A549 (cell line): ENCODE measurements around the gene THBS1. TPM values are rescaled to one million over a fixed set of nuclear protein-coding genes. Genes with fewer than 3 reads are reported as not detected.

Source experiments
- ATAC-seq, 2 experiments: fragments of 200-7000 bp in 1 of 2; fragments of >200 bp in 1 of 2; cut with Nextera tagmentation in 1 of 2; cut with Tn5 transposase in 1 of 2; 3 replicates each; pipeline versions ENCODE4 v1.8.0 to v1.9.1; 2018 to 2020; ENCODE audit warnings: mild to moderate bottlenecking in 1 of 2, moderate library complexity in 1 of 2
- CTCF ChIA-PET: fragments of 300-600 bp; sonication (Branson Sonifier 250); formaldehyde crosslinking; extraction: SDS; loops from one replicate; lab custom pipeline; 2021; ENCODE audit warnings: antibody characterized with exemption, inconsistent platforms; lab: Yijun Ruan, JAX
- POLR2A ChIA-PET: fragments of 350-600 bp; formaldehyde crosslinking; extraction: SDS; loops from one replicate; lab custom pipeline; 2021; ENCODE audit warnings: antibody characterized with exemption, inconsistent platforms; lab: Yijun Ruan, JAX
- DNase-seq, 2 experiments: peaks; one replicate each; pipeline versions ENCODE4 v3.0.0 to v3.0.0-alpha.2; 2011 to 2016; ENCODE audit warnings: low read depth in 1 of 2, low spot score in 1 of 2
- FAIRE-seq: peaks from 2 replicates; lab custom pipeline; 2011; peaks lifted over from hg19 to GRCh38; lab: Jason Lieb, UNC
- H3K27ac ChIP-seq, 2 experiments: fragments of >200 bp; sonication (Bioruptor Twin); formaldehyde crosslinking; 3 replicates each; pipeline ENCODE4 v1.5.1; 2016 to 2017
- H3K4me1 ChIP-seq: fragments of >200 bp; sonication (Bioruptor Twin); formaldehyde crosslinking; 3 replicates; pipeline ENCODE4 v1.6.1; 2016
- H3K4me2 ChIP-seq: fragments of >200 bp; sonication (Bioruptor Twin); formaldehyde crosslinking; 3 replicates; pipeline ENCODE4 v1.6.1; 2016
- H3K4me3 ChIP-seq: fragments of >200 bp; sonication (Bioruptor Twin); formaldehyde crosslinking; 3 replicates; pipeline ENCODE4 v1.5.1; 2016
- H3K9me3 ChIP-seq: fragments of >200 bp; sonication (Bioruptor Twin); formaldehyde crosslinking; 3 replicates; pipeline ENCODE4 v1.6.1; 2016
- BCL3 ChIP-seq: fragments of >200 bp; sonication (Bioruptor Twin); formaldehyde crosslinking; IDR thresholded peaks from 3 replicates; pipeline ENCODE4 v1.6.1; 2016
- BHLHE40 ChIP-seq: IDR thresholded peaks from 2 replicates; pipeline ENCODE4 v1.6.1; 2012; ENCODE audit warnings: low read depth, low read length, inconsistent platforms
- CBX8 ChIP-seq: fragments of 200-600 bp; sonication (generic); IDR thresholded peaks from 2 replicates; pipeline ENCODE4 v1.6.1; 2016
- CEBPB ChIP-seq, 2 experiments: fragments of >200 bp in 1 of 2; sonication (Bioruptor Twin) in 1 of 2; formaldehyde crosslinking in 1 of 2; IDR thresholded peaks; 2 replicates each; pipeline ENCODE4 v1.6.1; 2012 to 2016
- EHF ChIP-seq: fragments of 250-450 bp; sonication (Bioruptor Pico); IDR thresholded peaks from 2 replicates; pipeline ENCODE4 v1.5.0; 2020; ENCODE audit warnings: mild to moderate bottlenecking
- EP300 ChIP-seq, 2 experiments: fragments of >200 bp; sonication (Bioruptor Twin); formaldehyde crosslinking; IDR thresholded peaks; 2 replicates in 1 of 2; 3 replicates in 1 of 2; pipeline ENCODE4 v1.6.1; 2016 to 2017
- ESRRA ChIP-seq: fragments of 150-350 bp; IDR thresholded peaks from 2 replicates; pipeline ENCODE4 v1.6.1; 2014; ENCODE audit warnings: mild to moderate bottlenecking, low read length, borderline replicate concordance
- FOXS1 ChIP-seq: fragments of 250-450 bp; sonication (Bioruptor Pico); IDR thresholded peaks from 2 replicates; pipeline ENCODE4 v1.5.0; 2020; ENCODE audit warnings: mild to moderate bottlenecking, moderate library complexity
- HDAC2 ChIP-seq: fragments of 200-600 bp; sonication (generic); IDR thresholded peaks from 2 replicates; pipeline ENCODE4 v1.6.1; 2016
- HES2 ChIP-seq: fragments of >200 bp; sonication (Bioruptor Twin); formaldehyde crosslinking; IDR thresholded peaks from 2 replicates; pipeline ENCODE4 v1.6.1; 2016
- HMGXB4 ChIP-seq: fragments of 250-450 bp; sonication (Bioruptor Pico); IDR thresholded peaks from 2 replicates; pipeline ENCODE4 v1.5.0; 2021; ENCODE audit warnings: mild to moderate bottlenecking, moderate library complexity, borderline replicate concordance
- HOXA7 ChIP-seq: fragments of 250-450 bp; sonication (Bioruptor Pico); IDR thresholded peaks from 2 replicates; pipeline ENCODE4 v1.5.0; 2020; ENCODE audit warnings: mild to moderate bottlenecking, moderate library complexity
- JUNB ChIP-seq: fragments of >200 bp; sonication (Bioruptor Twin); formaldehyde crosslinking; IDR thresholded peaks from 2 replicates; pipeline ENCODE4 v1.6.1; 2016
- MAFK ChIP-seq: fragments of 450-650 bp; IDR thresholded peaks from 2 replicates; pipeline ENCODE4 v1.6.1; 2014; ENCODE audit not compliant: partially characterized antibody
- MAX ChIP-seq: IDR thresholded peaks from 2 replicates; pipeline ENCODE4 v1.6.1; 2012
- MYC ChIP-seq: IDR thresholded peaks from 2 replicates; pipeline ENCODE4 v1.6.1; 2012; ENCODE audit warnings: mild to moderate bottlenecking, inconsistent platforms, low read length, improper control_type of control experiment, borderline replicate concordance
- NPAS2 ChIP-seq: fragments of 250-450 bp; sonication (Bioruptor Pico); IDR thresholded peaks from 2 replicates; pipeline ENCODE4 v1.8.0; 2022; ENCODE audit warnings: mild to moderate bottlenecking, moderate library complexity, borderline replicate concordance
- NR3C1 ChIP-seq: fragments of >200 bp; sonication (Bioruptor Twin); formaldehyde crosslinking; IDR thresholded peaks from 3 replicates; pipeline ENCODE4 v1.6.1; 2017
- PHF8 ChIP-seq: fragments of 200-600 bp; sonication (generic); IDR thresholded peaks from 2 replicates; pipeline ENCODE4 v1.6.1; 2016; ENCODE audit warnings: low read depth, mild to moderate bottlenecking, antibody characterized with exemption, moderate library complexity, borderline replicate concordance
- POLR2A ChIP-seq: IDR thresholded peaks from 2 replicates; pipeline ENCODE4 v1.6.1; 2012; ENCODE audit warnings: mild to moderate bottlenecking, low read length
- POLR2AphosphoS2 ChIP-seq: conservative IDR thresholded peaks from 2 replicates; pipeline ENCODE4 v1.6.1; 2012; ENCODE audit warnings: low read length, improper control_type of control experiment, inconsistent platforms
- RAD21 ChIP-seq, 2 experiments: fragments of >200 bp in 1 of 2; sonication (Bioruptor Twin) in 1 of 2; formaldehyde crosslinking in 1 of 2; IDR thresholded peaks in 1 of 2; conservative IDR thresholded peaks in 1 of 2; 2 replicates in 1 of 2; 3 replicates in 1 of 2; pipeline ENCODE4 v1.6.1; 2012 to 2018; ENCODE audit warnings: inconsistent platforms in 1 of 2
- RCOR1 ChIP-seq: fragments of 150-350 bp; IDR thresholded peaks from 2 replicates; pipeline ENCODE4 v1.6.1; 2014; ENCODE audit warnings: antibody characterized with exemption, low read length, low read depth
- SREBF2 ChIP-seq: fragments of 450-650 bp; IDR thresholded peaks from 2 replicates; pipeline ENCODE4 v1.6.1; 2014; ENCODE audit warnings: mild to moderate bottlenecking, moderate library complexity
- TFCP2L1 ChIP-seq: fragments of 250-450 bp; sonication (Bioruptor Pico); IDR thresholded peaks from 2 replicates; pipeline ENCODE4 v1.5.0; 2021; ENCODE audit warnings: mild to moderate bottlenecking
- USF2 ChIP-seq: fragments of 450-650 bp; IDR thresholded peaks from 2 replicates; pipeline ENCODE4 v1.6.1; 2014; ENCODE audit warnings: antibody characterized with exemption
- ZFP36 ChIP-seq: fragments of 450-650 bp; IDR thresholded peaks from 2 replicates; pipeline ENCODE4 v1.6.1; 2014; ENCODE audit warnings: borderline replicate concordance; ENCODE audit not compliant: partially characterized antibody
- ZNF302 ChIP-seq: fragments of 250-450 bp; sonication (Bioruptor Pico); IDR thresholded peaks from 2 replicates; pipeline ENCODE4 v1.9.0; 2021; ENCODE audit warnings: inconsistent platforms, mild to moderate bottlenecking, moderate library complexity
- ZSCAN20 ChIP-seq: fragments of 250-450 bp; sonication (Bioruptor Pico); IDR thresholded peaks from 2 replicates; pipeline ENCODE4 v1.8.0; 2022; ENCODE audit warnings: mild to moderate bottlenecking, moderate library complexity
- WGBS: methylation state at CpG from one replicate; pipeline ENCODE4 v1.1.6; 2017; ENCODE audit errors: missing lambda C conversion rate; 5-methylcytosine and 5-hydroxymethylcytosine counted together
- polyA plus RNA-seq, 4 experiments: library from polyadenylated mRNA; depleted of rRNA in 3 of 4; stranded (reverse); fragments of >200 nt; fragmentation: RNase III in 1 of 4; extraction: RNeasy Plus Mini Kit Qiagen cat#74134 plus additional on column Dnase treatment in 1 of 4; gene quantifications; 2 replicates in 3 of 4; 3 replicates in 1 of 4; pipeline ENCODE4 v1.2.3, GENCODE V29; 2011 to 2017

The THBS1 gene
- polyA plus RNA-seq, 2 of the 4 experiments (the other 2 are of a cell fraction): 46.8 to 54.9 TPM

- POLR2A ChIA-PET: no interaction called here
- Histone ChIP-seq H3K4me3 (no peak overlapping the region), H3K4me2 (no peak overlapping the region)
- no peak for FAIRE-seq
- no peak for TF ChIP-seq SREBF2
- TF ChIP-seq HOXA7 (CRISPR knock-in tag): no peak
- TF ChIP-seq PHF8: no peak
- no peak for TF ChIP-seq HDAC2
- no peak for TF ChIP-seq MYC
- no peak for TF ChIP-seq NPAS2 (CRISPR knock-in tag)
- no peak for TF ChIP-seq HES2
- no peak for TF ChIP-seq MAFK
- TF ChIP-seq USF2: no peak
- no peak for TF ChIP-seq NR3C1
- no peak for TF ChIP-seq POLR2A
- TF ChIP-seq JUNB: no peak
- TF ChIP-seq CEBPB (IDR thresholded peaks at IDR 0.05): no peak
- no peak for TF ChIP-seq TFCP2L1 (CRISPR knock-in tag)
- no peak for TF ChIP-seq RCOR1
- TF ChIP-seq BCL3: no peak
- TF ChIP-seq, all 56 proteins: peak for 0
- DNase-seq: no peak
- CTCF ChIA-PET: no interaction called here
- no peak overlapping the region for H3K27ac ChIP-seq
- WGBS: 50% methylated on average over 2 of the region's 2 CpGs
- no peak for ATAC-seq
- H3K9me3 ChIP-seq: no peaks in the 10 kb centered on the region
- H3K4me1 ChIP-seq: no peaks in the 10 kb centered on the region
These were observed 28.3 kb upstream of the THBS1 start for GRCh38 chr15:39552556-39552955.

- no peaks in the 10 kb centered on the region for H3K9me3 ChIP-seq
- POLR2A ChIA-PET: no interaction called here
- no peak overlapping the region for H3K27ac ChIP-seq
- no peak for TF ChIP-seq BCL3
- no peak for TF ChIP-seq ZSCAN20 (CRISPR knock-in tag)
- TF ChIP-seq MAX: no peak
- no peak for TF ChIP-seq CEBPB (IDR thresholded peaks at IDR 0.05)
- no peak for TF ChIP-seq MAFK
- TF ChIP-seq RAD21 (conservative IDR thresholded peaks at IDR 0.05 in 1 of 2, IDR thresholded peaks at IDR 0.05 in 1 of 2): no peak
- no peak for TF ChIP-seq BHLHE40
- no peak for TF ChIP-seq POLR2AphosphoS2
- no peak for TF ChIP-seq ZNF302 (CRISPR knock-in tag)
- no peak for TF ChIP-seq CBX8
- TF ChIP-seq HMGXB4 (CRISPR knock-in tag): no peak
- no peak for TF ChIP-seq EP300 (IDR thresholded peaks at IDR 0.05)
- TF ChIP-seq ESRRA: no peak
- TF ChIP-seq FOXS1: no peak
- no peak for TF ChIP-seq EHF
- no peak for TF ChIP-seq ZFP36
- no peak overlapping the region for H3K4me2 ChIP-seq
- H3K4me3 ChIP-seq: no peak overlapping the region
- ATAC-seq (no peak), DNase-seq (no peak), FAIRE-seq (no peak)
- WGBS: 25% methylated on average over 2 of the region's 2 CpGs
- no peaks in the 10 kb centered on the region for H3K4me1 ChIP-seq
- CTCF ChIA-PET: interaction anchor here (1.2 kb wide), 1 partner anchor 26 kb away, joined by 3 read pairs; no protein-coding TSS in a partner anchor
These were observed 26.8 kb upstream of the THBS1 start for GRCh38 chr15:39553947-39554693.
